ENCODE results near the gene RPS14. TPM values are rescaled to one million over a fixed set of nuclear protein-coding genes. Genes with fewer than 3 reads are reported as not detected.
"Not testable (repeated sequence)": the region's sequence is repeated elsewhere in the genome, so short reads cannot be mapped to it uniquely, and the experiment has no call there.

RPS14 gene
- total RNA-seq, 1 donor from 2014 or later, result 1,375 TPM

DNA sequence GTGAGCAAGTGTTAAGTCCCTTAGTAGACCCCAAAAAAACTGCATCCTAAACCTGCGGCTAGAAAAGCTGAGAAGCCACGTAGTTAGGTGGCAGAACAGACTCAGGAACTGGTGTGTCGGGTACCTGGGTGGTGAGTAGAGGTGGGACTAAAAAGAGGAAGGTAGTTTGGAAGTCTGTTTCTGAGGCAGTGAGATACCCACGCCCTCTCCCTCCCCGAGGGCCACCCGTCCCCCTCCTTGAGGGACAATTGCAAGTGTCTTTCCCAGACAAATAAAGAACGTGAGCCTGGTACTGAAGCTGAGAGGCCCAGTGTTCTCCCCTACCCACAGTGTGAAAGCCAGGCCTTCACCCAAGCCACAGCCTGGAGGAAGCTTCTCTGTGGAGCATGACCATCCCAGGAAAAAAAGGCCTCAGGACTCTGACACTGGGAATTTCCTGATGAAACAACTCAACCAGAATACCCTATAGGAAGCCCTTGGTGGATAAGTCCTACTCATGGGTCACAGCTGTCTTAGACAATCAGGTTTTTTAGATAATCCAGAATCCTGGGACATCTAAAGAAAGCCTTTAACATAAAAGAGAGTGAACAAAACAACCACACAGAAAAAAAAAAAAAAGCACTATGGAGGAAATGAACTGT lies 29.8 kb downstream of the RPS14 start:
- DNase-seq (ENCODE audit: extremely low read depth, low read depth, low spot score), result no peak

DNA sequence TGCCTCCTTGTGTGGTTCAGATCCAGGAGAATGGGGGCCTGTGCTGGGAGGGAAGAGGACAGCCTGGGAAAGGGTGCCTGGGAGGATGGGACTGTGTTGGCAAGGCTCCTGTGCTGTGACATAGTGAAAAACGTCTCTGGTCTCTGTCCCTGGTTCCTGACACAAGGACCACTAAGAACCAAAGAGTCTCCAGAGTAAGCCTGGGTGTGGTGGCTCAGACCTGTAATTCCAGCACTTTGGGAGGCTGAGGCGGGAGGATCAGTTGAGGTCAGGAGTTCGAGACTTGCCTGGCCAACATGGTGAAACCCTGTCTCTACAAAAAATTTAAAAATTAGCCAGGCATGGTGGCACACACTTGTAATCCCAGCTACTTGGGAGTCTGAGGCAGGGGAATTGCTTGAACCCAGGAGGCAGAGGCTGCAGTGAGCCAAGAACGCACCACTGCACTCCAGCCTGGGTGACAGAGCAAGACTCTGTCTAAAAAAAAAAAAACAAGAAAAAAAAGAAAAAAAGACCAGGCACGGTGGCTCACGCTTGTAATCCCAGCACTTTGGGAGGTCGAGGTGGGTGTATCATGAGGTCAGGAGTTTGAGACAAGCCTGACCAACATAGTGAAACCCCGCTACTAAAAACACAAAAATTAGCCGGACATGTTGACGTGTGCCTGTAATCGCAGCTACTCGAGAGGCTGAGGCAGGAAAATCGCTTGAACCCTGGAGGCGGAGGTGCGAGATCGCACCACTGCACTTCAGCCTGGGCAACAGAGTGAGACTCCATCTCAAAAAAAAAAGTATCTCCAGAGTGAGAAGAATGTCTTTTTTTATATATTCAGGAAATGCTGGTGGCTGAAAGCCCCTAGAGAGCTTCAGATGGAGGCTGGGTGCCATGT lies 35.4 kb downstream of the RPS14 start:
- DNase-seq (ENCODE audit: extremely low read depth, low read depth, low spot score), result not testable (repeated sequence)

DNA sequence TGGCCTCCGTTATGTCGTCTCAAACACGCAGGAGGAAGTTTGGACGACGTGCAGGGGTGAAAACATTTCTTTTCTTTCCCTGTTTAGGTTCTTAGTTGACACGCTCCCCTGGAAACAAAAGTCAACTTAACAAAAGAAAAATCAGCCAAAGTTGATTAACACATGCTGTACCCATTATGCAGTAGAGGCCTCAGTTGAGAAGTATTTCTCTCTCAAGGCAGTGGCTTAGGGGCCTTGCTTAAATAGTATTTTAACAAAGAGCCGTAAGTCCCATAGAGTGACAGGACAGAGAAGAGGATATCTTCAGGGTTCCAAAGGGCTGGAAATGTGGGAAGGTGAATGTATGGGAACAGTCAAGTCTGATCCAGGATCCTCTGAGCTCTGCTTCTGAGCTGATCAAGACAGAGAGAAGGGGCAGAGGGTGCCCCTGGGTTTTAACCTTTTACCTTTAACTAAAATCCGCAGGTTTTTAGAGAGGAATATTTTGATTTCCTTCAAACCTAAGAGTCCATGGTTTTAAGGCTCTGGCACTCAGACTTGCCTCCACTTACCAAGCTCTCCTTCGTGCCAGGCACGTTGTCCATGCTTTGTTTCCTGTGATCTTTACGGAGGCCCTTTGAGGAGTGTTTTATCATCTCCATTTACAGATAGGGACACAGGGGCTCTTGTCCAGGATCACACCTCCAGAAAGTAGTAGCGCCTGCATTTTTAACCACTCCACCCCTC lies 36.2 kb downstream of the RPS14 start:
- no peak for DNase-seq (ENCODE audit: extremely low read depth, low read depth, low spot score)

DNA sequence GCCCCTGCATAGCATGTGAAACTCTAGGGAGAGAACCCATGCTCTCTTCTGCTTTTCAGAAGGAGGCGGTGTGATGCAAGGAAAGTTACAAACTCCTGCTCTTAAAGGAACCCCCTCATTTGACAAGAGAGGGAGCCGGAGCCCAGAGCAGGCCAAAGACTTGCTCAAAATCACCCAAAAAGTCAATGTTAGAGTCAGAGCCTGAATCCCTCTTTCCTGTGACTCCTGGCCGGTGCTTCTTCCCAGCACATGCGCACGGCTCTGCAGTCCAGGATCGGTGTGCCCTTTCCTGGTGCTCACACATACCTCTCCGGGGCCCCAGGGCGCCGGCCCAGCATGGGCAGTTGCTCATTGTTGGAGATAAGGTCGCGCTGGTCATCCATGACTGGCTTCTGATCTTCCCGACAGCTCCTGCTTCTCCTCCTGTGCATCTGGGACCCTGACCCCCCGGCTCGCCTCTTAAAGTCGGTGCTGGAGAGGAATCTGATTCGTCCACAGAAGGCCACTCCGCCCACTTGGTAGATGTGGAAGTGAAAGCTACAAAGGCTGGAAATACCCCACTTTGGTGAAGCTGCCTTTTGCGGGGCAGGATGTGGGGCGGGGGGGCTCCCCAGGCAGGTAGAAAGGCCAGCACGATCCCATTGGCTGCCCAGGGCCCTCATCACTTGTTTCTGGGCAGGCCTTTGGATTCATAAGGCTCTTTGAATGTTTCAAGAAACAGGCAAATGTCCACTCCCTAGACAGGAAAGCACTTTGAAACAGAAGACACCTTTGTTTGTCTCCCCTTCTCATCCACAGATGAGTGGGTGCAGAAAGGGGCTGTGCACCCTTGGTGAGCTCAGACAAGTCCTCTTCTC lies 37.0 kb downstream of the RPS14 start, which contains the start of gene CD74:
Gene CD74 (minus strand): TSS at position 592 of the 857 bp plus-strand sequence. CDS start 161 bp downstream, at position 431.
- DNase-seq (ENCODE audit: extremely low read depth, low read depth, low spot score), result no peak

DNA sequence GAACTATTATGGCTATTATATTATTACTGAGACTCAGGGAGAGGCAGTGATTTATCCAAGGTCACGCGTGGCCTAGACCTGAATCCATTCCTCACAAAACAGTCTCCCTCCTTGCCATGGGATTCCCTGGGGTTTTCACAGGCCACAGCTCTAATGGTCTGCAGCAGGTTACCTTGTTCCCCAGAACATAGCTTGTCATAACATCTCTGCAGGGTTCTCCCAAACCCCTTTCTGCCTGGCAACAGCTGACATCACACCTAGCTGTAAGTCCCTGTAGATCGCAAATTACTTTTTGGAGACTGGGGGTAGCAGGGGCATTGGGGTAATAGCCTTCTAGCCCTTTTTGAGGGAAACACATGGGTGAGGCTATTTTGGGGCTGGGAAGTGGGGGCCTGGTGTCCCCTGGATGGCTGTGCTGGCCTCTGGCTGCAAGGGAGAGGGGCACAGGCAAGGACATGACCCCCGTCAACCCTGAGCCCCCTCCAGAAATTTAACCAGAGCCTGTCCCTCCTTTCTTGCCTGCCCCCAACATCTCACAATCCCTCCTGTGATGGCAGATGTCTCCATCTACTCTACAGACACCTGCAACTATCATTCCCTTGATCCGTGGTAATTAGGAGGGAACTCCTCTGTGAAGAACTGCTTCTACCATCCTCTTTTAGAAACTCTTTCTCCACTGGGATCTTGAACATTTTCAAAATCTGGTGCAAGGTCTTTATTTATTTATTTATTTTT lies 38.1 kb downstream of the RPS14 start:
- DNase-seq (ENCODE audit: extremely low read depth, low read depth, low spot score), result no peak

DNA sequence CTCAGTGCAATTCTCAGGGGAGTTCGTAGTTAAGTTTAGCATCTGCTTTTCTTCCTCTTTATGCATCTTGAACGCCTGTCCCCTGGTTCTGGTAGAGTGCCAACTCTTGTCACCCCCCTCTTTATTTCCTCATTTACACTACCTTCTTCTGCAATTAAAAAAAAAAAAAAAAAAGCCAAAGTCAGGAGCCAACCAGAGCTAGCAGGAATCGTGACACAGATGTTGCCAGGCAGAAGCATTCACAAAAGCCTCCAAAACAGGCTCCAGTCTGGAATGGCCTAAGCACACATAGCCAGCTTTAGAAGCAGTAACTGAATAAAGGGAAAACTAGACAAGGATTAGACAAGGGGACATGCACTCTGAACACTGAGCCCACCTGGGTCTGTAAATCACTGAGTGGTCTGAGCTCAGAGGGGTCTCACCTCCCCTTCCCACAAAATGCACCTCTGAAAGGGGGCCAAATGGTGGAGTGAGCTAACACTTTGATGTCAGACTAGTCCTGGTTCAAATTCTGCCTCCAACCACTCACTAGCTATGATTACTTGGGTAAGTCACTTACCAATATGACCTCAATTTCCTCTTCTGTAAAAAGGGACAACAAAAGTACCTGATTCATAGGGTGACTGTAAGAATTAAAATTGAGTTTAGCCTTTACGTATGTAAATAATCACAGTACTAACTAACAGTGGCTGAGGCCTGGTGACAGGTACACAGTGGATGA lies 38.9 kb downstream of the RPS14 start:
- DNase-seq (ENCODE audit: extremely low read depth, low read depth, low spot score), result peak; percentile 33

DNA sequence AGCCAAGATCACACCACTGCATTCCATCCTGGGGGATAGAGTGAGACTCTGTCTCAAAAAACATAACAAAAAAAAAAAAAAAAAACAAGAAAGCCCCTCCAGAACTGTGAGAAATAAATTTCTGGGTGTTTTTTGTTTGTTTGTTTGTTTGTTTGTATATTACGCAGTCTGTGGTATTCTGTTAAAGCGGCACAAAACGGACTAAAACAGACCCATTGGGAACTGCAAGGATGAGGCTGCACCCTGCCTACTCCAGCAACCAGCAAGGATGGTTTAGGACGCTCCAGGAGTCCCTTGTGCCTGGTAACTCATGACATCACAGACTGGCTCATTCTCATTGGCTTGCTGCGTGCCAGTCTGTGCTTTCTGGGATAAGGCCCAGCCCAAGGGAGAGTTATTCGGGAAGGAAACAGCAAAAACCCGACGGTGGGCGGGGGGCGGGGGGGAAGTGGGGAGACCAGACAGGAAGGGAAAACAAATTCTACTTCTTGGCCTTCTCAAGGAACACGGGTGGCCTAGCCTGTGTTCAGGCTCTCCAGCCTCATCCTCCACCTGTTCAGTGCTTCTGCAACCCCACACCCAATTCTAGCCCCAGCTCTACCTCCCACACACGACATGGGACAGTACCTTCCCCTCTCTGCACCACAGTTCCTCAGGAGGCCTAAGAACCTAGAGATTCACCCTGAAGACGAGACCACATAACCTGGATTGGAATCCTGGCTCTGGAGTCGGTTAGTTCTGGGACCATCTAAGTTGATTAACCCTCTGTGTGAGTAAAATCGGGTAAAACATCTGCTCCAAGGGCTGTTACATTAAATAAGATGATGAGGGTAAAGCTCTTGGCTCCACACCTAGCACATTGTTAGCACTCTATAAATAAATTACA lies 39.7 kb downstream of the RPS14 start:
- DNase-seq (ENCODE audit: extremely low read depth, low read depth, low spot score), result peak; percentile 65

DNA sequence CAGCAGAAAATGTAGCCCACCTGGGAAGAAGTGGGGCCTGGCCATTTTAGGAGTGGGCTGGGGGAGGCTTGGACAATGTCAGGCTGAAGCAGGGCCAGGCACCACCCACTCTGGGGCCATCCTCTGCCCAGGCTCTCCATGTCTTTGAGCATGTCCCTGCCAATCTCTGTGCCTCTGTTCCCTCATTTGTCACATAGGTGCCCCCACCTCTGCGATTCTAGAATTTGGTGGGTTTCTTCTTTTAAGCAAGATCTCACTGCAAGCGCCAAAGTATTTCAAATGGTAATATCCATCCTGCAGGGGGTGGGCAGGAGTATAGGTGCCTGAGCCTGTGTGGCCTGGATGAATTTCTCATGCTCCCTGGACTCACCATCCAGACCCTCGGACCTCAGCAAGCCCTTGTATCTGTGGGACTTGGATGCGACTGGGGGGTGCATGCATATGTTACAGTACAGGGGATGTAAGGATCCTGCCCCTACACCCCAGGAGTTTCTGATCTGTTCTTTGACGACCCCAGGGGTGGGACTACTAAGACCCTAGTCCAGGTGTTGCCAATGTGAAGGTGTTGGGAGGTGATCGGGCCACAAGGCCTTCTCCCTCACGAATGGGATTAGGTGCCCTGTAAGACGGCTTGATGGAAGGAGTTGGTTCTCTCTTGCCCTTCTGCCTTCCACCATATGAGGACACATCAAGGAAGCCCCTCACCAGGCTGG lies 41.2 kb downstream of the RPS14 start:
- DNase-seq (ENCODE audit: extremely low read depth, low read depth, low spot score), result no peak

DNA sequence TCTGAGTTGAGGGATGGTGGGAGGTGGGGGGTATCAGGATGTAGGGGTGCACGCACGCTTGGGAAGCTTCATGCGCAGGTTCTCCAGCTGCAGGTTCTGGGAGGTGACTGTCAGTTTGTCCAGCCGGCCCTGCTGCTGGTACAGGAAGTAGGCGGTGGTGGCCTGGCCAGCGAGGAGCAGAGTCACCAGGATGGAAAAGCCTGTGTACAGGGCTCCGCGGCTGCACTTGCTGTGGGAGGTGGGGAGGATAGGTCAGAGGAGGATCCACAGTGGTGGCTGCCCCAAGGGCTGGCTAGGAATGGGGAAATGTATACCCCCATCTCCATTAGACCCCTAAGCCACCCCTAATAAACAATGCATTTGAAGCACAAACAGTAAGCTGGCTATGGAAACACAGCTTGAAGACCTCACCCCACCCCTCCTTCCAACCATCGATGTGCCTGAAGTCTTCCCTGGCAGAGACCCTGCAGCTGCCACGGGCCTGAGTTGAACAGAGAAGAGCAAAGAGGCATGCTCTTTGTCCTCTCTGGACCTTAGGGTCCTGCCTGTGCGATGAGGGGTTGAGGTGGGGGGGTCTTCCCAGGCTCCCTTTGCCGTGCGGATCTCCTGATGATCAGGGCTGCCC lies 42.3 kb downstream of the RPS14 start:
- no peak for DNase-seq (ENCODE audit: extremely low read depth, low read depth, low spot score)

DNA sequence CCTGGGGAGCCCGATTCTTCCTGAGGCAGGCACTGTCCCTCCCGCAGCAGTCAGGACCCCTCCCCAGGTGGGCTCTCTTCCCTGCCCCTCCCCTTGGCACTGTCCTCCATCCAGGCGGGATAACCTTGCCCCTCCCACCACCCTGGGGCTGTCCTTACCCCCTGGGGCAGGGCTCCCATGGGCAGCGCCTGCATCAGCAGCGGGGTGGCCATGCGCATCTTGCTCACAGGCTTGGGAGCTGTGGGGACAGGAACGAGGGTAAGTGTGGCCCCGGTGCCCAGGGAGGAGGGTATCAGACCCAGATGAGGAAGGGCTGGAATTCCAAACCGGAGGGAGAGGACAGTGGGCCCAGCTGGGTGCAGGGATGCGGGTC lies 42.8 kb downstream of the RPS14 start:
- DNase-seq (ENCODE audit: extremely low read depth, low read depth, low spot score), result no peak

DNA sequence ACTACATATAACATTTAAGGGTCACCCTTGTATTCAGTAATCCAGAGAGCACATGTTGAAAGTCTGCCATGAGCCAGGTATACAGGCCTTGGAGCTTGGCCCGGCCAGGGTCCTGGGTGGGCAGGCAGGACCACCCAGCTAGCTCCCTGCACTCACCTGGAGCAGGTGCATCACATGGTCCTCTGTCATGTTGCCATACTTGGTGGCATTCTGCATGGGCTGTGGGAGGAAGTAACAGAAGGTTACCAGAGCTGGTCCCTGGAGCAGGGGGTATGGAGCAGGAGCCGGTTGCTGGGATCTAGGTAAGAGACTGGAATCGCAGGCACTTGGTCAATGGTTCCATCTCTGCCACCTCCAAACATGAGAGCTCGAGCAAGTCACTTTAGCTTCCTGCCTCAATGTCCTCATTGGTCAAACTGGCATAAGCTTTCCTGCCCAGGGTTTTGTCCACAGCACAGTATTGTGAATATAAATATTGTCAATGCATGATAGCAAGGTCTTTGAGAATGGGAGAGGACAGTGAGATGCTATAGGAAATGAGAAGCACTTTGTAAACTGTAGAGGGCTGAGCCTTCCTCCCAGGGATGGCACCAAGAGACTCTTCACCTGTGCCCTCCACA lies 43.3 kb downstream of the RPS14 start:
- DNase-seq (ENCODE audit: extremely low read depth, low read depth, low spot score), result no peak

DNA sequence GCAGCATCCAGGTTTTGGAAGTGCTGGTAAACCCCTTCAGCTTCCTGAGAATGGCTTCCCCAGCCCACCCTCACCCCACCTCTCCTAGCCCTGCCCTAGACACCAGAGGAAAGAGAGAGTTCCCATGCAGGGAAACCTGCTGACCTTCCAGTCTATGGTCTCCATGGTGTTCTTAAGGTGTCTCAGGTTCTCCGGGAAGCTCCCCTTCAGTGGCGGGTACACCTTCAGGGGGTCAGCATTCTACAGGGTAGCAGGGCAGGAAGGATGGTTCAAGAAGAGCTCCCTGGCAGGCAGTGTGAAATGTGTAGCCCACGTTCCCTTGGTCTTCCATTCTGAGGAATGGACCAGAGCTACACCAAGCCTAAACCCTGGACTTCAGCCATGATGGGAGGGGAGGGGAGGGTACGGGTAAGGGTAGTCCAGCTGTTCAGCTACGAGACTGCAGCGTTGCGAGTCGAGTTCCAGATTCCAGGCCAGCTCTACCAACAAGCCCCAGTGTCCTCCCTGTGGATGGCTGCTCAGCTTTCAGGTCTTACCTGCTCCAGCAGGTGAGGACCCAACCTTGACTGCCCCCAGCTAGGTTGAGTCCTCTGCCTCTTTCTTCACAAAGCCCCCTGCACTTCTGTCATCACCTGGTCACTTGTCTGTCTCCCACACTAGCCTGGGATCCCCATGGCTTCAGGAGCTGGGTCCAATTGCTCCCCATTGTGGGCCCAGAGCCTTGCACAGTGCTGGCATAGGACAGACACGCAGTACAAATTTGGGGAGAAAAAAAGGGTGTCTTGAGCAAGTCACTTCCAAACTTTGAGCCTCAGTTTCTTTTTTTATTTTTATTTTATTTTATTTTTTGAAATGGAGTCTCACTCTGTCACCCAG lies 44.4 kb downstream of the RPS14 start:
- no peak for DNase-seq (ENCODE audit: extremely low read depth, low read depth, low spot score)

DNA sequence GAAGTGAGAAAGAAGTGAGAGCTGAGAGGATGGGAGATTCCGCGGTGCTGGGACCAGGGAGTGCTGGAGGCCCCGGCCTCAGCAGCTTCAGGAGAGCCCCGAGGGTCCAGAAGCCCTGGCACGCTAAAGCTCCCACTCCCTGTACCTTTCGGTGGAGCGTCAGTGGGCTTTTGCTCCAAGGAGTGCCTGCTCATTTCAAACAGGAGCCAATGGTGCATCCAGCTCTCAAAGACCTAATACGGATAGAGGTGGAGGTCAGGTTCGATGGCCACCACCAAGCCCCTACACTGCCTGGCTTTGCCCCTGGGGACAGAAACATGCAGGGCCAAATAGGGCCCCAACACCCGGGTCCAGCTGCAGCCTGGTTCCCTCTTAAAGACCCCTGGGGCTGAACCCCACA lies 45.0 kb downstream of the RPS14 start:
- DNase-seq (ENCODE audit: extremely low read depth, low read depth, low spot score), result no peak

DNA sequence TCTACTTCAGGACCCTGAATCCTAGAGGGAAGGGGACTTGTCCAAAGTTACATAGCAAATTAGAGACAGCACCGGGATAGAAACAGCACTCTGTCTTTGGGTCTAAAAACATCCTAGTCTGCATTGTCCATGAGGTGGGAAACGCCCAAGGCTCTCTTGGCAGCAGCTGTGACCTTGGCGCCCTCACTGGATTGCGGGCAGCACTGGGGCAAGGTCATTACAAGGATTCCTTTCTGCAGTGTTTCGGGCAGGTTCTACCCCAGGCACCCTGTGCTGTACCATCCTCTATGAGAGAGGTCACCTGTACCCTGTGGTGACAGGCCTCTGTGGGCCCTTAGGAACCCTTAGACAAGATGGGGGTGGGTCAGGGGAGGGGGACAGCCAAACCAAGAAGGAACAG lies 45.4 kb downstream of the RPS14 start:
- no peak for DNase-seq (ENCODE audit: extremely low read depth, low read depth, low spot score)

DNA sequence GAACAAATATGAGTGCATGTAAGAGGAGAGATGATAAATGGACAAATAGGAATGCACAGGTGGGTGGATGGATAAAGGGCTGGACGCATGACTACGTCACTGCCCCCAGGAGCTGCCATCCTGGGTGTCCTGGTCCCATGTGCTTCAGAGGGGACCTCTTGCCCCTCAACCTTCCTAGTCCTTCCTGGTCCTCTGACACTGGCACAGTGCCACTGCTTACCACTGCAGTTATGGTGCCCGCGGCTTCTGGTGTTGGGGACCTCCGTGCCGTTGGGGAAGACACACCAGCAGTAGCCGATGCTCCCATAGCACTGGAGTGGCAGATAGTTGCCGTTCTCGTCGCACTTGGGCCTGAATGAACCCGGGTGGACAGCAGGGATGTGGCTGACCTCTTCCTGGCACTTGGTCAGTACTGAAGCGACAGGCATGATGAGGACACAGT lies 46.6 kb downstream of the RPS14 start:
- DNase-seq (ENCODE audit: extremely low read depth, low read depth, low spot score), result no peak
